Spleen (tissue), 7 donors: ENCODE data around the gene JPH4.
"Not testable (repeated sequence)": the region's sequence is repeated elsewhere in the genome, so short reads cannot be mapped to it uniquely, and the experiment has no call there.

Experiments
- POLR2A ChIP-seq, 3 donors: fragments of 450-650 bp; IDR thresholded peaks; one replicate each; pipeline ENCODE4 v1.5.1; 2017; ENCODE audit warnings: antibody characterized with exemption in 3 of 3, mild to moderate bottlenecking in 1 of 3
- POLR2AphosphoS5 ChIP-seq, 3 donors: sonication (generic); formaldehyde crosslinking; IDR thresholded peaks; one replicate each; pipeline ENCODE4 v1.5.1; 2017; ENCODE audit warnings: antibody characterized with exemption in 3 of 3
- TF ChIP-seq, protein P1 (sequence below), 11 experiments: fragments of 200-600 bp in 7 of 11; fragments of 450-650 bp in 4 of 11; sonication (generic) in 4 of 11; IDR thresholded peaks in 8 of 11; conservative IDR thresholded peaks in 3 of 11; 1 replicate in 7 of 11; 2 replicates in 4 of 11; pipeline versions ENCODE4 v1.4.0 to v1.8.0; 2016 to 2021; ENCODE audit warnings: antibody characterized with exemption in 11 of 11, inconsistent platforms in 4 of 11, mild to moderate bottlenecking in 1 of 11
- donor health status: DM: no; HTN: no; CAD: no; lungs with moderate emphysema.
- donor health status: DM: no; HTN: no; CAD: no.
- donor health status: DM: no; HTN: no; CAD: no.

DNA sequence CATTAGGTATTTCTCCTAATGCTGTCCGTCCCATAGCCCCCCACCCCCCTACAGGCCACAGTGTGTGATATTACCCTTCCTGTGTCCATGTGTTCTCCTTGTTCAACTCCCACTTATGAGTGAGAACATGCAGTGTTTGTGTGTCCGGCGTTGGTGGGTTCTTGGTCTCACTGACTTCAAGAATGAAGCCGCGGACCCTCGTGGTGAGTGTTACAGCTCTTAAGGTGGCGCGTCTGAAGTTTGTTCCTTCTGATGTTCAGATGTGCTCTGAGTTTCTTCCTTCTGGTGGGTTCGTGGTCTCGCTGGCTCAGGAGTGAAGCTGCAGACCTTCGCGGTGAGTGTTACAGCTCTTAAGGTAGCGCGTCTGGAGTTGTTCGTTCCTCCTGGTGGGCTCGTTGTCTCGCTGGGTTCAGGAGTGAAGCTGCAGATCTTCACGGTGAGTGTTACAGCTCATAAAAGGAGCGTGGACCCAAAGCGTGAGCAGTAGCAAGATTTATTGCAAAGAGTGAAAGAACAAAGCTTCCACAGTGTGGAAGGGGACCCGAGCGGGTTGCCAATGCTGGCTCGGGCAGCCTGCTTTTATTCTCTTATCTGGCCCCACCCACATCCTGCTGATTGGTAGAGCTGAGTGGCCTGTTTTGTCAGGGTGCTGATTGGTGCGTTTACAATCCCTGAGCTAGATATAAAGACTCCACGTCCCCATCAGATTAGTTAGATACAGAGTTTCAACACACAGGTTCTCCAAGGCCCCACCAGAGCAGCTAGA is 5.4 kb upstream of the JPH4 start:
- TF ChIP-seq, protein P1, sequence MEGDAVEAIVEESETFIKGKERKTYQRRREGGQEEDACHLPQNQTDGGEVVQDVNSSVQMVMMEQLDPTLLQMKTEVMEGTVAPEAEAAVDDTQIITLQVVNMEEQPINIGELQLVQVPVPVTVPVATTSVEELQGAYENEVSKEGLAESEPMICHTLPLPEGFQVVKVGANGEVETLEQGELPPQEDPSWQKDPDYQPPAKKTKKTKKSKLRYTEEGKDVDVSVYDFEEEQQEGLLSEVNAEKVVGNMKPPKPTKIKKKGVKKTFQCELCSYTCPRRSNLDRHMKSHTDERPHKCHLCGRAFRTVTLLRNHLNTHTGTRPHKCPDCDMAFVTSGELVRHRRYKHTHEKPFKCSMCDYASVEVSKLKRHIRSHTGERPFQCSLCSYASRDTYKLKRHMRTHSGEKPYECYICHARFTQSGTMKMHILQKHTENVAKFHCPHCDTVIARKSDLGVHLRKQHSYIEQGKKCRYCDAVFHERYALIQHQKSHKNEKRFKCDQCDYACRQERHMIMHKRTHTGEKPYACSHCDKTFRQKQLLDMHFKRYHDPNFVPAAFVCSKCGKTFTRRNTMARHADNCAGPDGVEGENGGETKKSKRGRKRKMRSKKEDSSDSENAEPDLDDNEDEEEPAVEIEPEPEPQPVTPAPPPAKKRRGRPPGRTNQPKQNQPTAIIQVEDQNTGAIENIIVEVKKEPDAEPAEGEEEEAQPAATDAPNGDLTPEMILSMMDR (IDR thresholded peaks at IDR 0.05 in 8 of 11, conservative IDR thresholded peaks at IDR 0.05 in 3 of 11): not testable (repeated sequence)
- not testable (repeated sequence) for TF ChIP-seq POLR2A, POLR2AphosphoS5 (IDR thresholded peaks at IDR 0.05)
